Ascending aorta (tissue), 2 donors: ENCODE measurements around the gene E2F2. TPM values are rescaled to one million over a fixed set of nuclear protein-coding genes. Genes with fewer than 3 reads are reported as not detected.

Source experiments
- DNase-seq, 2 donors: peaks; one replicate each; pipeline ENCODE4 v3.0.0-alpha.2; 2019; ENCODE audit warnings: low spot score in 2 of 2
- H3K27ac ChIP-seq, 2 donors: fragments of 200-600 bp; sonication (generic); one replicate each; pipeline ENCODE4 v1.5.1; 2016 to 2017; ENCODE audit warnings: mild to moderate bottlenecking in 1 of 2
- H3K27me3 ChIP-seq: fragments of 200-600 bp; sonication (generic); one replicate; pipeline ENCODE4 v1.5.1; 2017
- H3K36me3 ChIP-seq, 2 donors: fragments of 200-600 bp; sonication (generic); one replicate each; pipeline ENCODE4 v1.5.1; 2016
- H3K4me1 ChIP-seq, 2 donors: fragments of 200-600 bp; sonication (generic); one replicate each; pipeline ENCODE4 v1.5.1; 2016 to 2017; ENCODE audit warnings: mild to moderate bottlenecking in 1 of 2
- H3K4me3 ChIP-seq, 2 donors: fragments of 200-600 bp; sonication (generic); one replicate each; pipeline ENCODE4 v1.5.1; 2016 to 2017; ENCODE audit warnings: mild to moderate bottlenecking in 1 of 2
- H3K9me3 ChIP-seq, 2 donors: fragments of 200-600 bp; sonication (generic); one replicate each; pipeline ENCODE4 v1.5.1; 2016
- CTCF ChIP-seq, 3 experiments: fragments of 200-600 bp in 2 of 3; fragments of 450-650 bp in 1 of 3; sonication (generic) in 2 of 3; IDR thresholded peaks; one replicate each; pipeline ENCODE4 v1.5.1; 2016 to 2019; ENCODE audit warnings: antibody characterized with exemption in 3 of 3, mild to moderate bottlenecking in 1 of 3, moderate library complexity in 1 of 3
- intact Hi-C: fragments of 100-400 bp; cut with DNase I; formaldehyde crosslinking; loops from one replicate; pipeline ENCODE4 v1.15.1; 2023
- total RNA-seq: library from RNA; depleted of rRNA; stranded (reverse); fragments of >200 nt; gene quantifications from one replicate; pipeline ENCODE4 v1.1.0, GENCODE V29; 2016

Gene E2F2
- total RNA-seq, 1 donor from 2014 or later, result not detected

DNA sequence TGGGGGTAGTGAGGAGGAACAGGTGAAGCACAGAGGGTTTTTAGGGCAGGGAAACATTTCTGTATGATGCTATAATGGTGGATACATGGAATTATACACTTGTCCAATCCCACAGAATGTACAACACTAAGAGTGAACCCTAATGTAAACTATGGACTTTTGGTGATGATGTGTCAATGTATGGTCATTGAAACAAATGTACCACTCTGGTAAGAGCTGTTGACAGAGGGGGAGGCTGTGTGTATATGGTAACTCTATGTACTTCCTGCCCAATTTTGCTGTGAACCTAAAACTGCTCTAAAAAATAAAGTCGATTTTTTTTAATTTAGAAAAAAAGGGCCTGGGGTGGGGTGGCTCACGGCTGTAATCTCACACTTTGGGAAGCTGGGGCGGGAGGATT, 70.0 kb downstream of the E2F2 start:
- H3K9me3 ChIP-seq, result no peaks in the 10 kb centered on the region
- TF ChIP-seq CTCF (IDR thresholded peaks at IDR 0.05), result no peak
- no peak for DNase-seq
- intact Hi-C loops, result no loop called here
- H3K4me3 ChIP-seq, result no peak overlapping the region
- no peaks in the 10 kb centered on the region for H3K27me3 ChIP-seq
- H3K36me3 ChIP-seq, result no peaks in the 10 kb centered on the region
- H3K27ac ChIP-seq, result no peak overlapping the region
- no peaks in the 10 kb centered on the region for H3K4me1 ChIP-seq

GRCh38 chr1:23460519-23460918, 70.5 kb downstream of the E2F2 start:
- intact Hi-C loops, result no loop called here
- no peak overlapping the region for H3K27ac ChIP-seq
- peaks cover 0 to 2% of the 10 kb centered on the region in 2 donors for H3K36me3 ChIP-seq
- no peaks in the 10 kb centered on the region for H3K27me3 ChIP-seq
- no peaks in the 10 kb centered on the region for H3K9me3 ChIP-seq
- TF ChIP-seq CTCF (IDR thresholded peaks at IDR 0.05), result no peak
- no peak overlapping the region for H3K4me3 ChIP-seq
- DNase-seq, result no peak
- H3K4me1 ChIP-seq, result no peaks in the 10 kb centered on the region

DNA sequence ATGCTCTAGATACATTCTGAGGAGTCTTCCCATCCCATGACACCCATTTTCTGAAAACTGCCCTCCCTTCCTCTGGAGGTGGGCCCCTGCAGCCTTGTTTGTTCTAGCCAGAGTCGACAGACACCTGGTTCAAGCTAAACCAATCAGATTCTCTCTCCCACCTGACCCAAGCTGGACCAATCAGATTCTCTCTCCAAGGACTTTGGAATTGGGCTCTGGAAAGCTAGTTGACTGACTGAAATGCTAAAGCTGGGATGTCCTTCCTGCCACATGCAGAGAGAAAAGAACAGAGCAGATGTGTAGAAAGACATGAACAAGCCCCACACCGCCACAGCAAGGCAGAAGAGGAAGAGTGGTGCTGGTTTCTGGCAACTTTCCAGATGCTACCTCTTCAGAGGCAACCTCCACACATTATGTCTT, 71.7 kb downstream of the E2F2 start:
- H3K27ac ChIP-seq, result no peak overlapping the region
- no peak overlapping the region for H3K4me3 ChIP-seq
- H3K36me3 ChIP-seq, result peaks cover 7 to 9% of the 10 kb centered on the region in 2 donors
- no peaks in the 10 kb centered on the region for H3K9me3 ChIP-seq
- no peak for DNase-seq
- no peak for TF ChIP-seq CTCF (IDR thresholded peaks at IDR 0.05)
- intact Hi-C loops, result no loop called here
- no peaks in the 10 kb centered on the region for H3K27me3 ChIP-seq
- no peaks in the 10 kb centered on the region for H3K4me1 ChIP-seq

Other genes starting within 250 kb of the E2F2 start
- gene HNRNPR, start 186.9 kb downstream of the E2F2 start, total RNA-seq, result 21.5 TPM
- 3.1 TPM for gene ZNF436, start 161.4 kb downstream of the E2F2 start, total RNA-seq
- 11.3 TPM for gene TCEA3, start 106.5 kb downstream of the E2F2 start, total RNA-seq
- gene ASAP3, start 47.1 kb downstream of the E2F2 start, total RNA-seq, result 125 TPM
- gene ID3, start 28.3 kb upstream of the E2F2 start, total RNA-seq, result 1,094 TPM
- 462 TPM for gene RPL11, start 160.6 kb upstream of the E2F2 start, total RNA-seq
- gene ELOA, start 212.2 kb upstream of the E2F2 start, total RNA-seq, result 22.6 TPM
- gene PITHD1, start 247.2 kb upstream of the E2F2 start, total RNA-seq, result 60.1 TPM